Femur (tissue), 1 donor: ENCODE data around the gene SNRNP25.
"Not testable (repeated sequence)": the region's sequence is repeated elsewhere in the genome, so short reads cannot be mapped to it uniquely, and the experiment has no call there.

ENCODE experiments used
- DNase-seq: peaks from one replicate; pipeline ENCODE4 v3.0.0-alpha.2; 2017

SNRNP25 gene

DNA sequence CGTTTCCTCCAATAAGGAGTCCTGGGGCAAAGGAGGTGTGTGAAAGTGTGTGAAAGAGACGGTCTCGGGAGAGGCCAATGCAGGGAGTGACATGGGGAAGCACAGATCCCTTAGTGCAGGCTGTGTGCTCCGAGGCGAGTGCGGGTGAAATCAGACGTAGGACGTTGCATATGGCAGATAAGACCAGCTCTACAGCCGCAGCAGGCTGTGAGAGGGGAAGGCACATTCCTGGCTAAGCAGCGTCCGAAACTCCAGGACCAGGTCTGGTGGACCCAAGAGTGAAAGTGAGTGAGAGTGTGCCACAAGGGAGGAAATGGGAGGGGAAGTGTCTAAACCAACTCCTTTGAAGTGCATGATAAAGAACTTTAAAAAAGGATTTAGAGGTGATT, 11.6 kb upstream of the SNRNP25 start:
- DNase-seq, result no peak

DNA sequence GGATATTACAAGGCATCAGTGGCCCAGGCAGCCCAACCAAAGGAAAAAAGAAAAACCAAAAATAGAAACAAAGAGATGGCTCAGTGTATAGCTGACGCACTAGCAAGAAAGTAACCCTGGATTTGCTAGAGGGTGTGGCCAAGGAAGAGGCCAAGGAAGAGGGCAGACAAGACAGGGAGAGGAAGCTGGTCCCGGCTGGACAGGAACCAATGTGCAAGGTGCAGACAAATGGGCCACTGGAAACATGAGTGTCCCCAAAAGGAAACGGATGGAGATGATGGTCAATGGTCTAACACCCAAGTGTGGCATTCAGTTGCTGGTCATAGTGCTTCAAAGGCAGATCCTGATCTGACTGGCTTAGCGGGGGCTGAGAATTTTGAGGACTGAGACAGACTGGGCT, 10.9 kb upstream of the SNRNP25 start:
- DNase-seq, result no peak

DNA sequence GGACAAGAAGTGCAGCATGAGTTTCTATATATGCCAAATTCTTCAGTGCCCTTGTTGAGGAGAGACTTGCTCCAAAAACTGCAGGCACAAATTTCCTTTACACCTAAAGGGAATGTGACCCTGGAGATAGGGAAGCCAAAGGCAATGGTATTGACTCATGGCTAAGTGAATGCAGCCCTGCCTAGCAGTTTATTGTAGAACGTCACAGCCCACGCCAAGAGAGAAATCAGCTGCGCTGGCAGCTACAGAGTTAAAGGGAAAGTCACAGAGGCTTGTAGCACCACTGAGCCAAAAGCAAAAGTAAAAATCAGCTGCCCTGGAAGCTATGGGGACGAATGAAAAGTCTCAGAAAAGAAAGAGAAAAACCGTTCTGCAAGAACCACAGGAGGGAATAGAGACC, 10.3 kb upstream of the SNRNP25 start:
- DNase-seq, result no peak

DNA sequence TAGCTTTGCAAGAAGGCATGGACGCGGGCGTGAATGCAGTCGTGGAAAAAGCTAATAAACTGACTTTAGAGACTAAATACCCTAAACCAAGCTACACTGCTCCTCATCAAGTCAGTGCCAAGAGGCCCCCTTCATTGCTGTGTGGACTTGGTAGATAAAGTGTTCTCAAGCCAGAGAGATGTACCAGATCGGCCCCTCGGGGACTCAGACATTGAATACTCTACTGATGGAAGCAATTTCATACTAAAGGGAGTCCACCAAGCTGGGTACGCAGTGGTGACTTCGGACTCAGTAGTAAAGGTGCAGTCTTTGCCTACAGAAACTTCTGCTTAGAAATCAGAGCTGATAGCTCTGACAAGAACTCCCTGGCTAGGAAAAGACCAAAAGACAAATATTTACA, 9.0 kb upstream of the SNRNP25 start:
- DNase-seq, result no peak

DNA sequence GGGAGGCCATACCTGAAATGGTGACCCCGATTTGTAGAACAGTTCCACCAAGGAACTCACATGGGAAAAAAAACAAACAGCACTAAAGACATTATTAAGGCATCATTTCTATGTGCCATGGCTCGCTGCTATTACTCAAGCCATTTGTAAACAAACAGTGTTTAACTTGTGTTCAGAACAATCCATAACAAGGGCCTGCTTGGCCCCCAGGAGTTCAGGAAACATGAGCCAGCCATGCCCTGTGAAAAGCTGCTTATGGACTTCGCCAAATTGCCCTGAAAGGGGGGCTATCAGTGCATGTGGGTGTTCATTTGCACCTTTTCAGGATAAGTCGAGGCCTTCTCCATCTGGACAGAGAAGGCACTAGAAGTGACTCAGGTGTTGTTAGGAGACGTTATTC, 8.2 kb upstream of the SNRNP25 start:
- DNase-seq, result no peak

DNA sequence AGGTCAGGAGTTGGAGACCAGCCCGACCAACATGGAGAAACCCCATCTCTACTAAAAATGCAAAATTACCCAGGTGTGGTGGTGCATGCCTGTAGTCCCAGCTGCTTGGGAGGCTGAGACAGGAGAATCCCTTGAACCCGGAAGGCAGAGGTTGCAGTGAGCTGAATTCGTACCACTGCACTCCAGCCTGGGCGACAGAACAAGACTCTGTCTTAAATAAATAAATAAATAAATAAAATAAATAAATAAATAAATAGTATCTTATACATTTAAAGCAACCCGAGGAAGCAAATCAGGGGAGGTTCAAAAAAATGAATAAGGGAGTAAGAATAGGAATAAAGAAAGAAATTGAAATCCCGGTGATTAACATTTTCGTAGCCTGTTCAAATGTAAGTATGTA, 7.1 kb upstream of the SNRNP25 start:
- DNase-seq, result not testable (repeated sequence)

DNA sequence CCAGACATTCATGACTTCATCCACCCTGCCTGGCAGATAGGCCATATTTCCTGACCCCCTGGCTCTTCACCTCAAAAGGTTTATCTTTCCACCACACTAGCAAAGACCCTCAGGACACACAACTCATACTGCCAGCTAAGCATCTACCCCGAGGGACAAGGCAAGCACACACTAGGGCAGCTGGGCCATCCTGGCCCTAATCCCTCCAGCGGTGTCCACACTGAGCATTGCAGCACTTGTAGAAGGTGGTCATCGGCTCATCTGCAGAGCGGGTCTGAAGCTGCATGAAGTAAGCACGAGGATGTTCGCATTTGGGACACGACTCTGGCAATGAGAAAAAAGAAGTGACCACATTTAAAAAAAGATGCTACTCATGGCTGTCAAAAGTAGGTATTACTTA, 6.4 kb upstream of the SNRNP25 start:
- no peak for DNase-seq

DNA sequence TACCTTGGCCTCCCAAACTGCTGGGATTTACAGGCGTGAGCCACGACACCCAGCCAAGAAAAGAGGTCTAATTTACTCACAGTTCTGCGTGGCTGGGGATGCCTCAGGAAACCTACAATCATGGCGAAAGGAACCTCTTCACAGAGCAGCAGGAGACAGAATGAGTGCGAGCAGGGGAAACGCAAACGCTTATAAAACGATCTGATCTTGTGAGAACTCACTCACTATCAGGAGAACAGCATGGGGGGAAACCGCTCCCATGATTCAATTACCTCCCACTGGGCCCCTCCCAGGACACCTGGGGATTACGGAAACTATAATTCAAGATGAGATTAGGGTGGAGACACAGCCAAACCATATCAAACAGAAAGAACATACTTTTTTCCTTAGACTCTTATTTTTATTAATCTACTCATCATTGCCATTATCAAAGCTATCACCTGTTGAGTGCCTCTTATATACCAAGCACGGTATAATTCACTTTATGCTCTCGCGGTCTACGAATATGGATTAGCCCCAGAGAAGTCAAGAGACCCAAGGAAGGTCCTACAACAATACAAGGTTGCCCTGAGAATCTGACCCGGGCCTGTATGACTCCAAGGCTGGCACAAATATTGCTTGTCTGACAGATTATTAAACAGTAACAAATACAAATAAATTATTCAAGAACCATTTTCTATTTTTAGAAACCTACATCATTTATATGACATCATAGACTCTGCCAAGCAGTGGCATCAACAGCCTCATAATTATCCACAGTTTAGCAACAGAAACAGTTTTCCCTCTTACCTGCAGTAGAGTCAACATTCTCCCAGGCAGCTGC, 2.6 kb upstream of the SNRNP25 start:
- DNase-seq, result no peak

DNA sequence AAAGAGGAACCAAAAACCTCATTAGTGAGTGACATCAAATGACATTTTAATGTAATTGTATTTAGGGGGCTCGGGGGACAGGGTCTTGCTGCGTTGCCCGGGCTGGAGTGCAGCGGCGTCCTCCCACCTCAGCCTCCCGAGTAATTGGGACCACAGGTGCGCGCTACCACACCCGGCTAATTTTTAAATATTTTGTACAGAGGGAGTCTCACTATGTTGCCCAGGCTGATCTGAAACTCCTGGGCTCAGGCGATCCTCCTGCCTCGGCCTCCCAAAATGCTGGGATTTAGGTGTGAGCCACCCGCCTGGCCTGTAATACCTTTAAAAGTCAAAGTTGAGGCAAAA, 581 bp downstream of the SNRNP25 start:
- no peak for DNase-seq

DNA sequence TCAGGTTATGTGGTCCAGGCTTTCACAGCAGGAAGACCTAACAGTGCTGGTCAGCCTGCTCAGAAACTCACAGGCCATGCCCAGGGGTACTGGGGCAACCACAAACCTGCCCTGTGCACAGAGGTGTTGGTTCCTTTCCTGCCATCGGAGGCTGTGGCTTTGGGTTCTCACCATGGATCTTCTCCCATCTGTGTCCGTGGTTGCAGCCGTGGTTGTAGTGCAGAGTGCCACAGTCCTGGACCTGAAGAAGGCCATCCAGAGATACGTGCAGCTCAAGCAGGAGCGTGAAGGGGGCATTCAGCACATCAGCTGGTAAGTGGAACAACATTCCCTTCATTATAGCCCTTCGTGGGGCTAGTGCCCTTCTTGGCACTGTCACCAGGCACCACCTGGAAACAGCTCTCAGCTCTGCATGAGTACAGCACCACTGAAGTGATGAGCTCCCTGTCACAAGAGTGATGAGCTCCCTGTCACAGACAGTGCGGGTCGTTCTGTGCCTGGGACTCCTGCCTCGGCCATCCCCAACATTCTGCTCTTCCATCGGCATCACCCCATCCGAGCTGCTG, 2.0 kb downstream of the SNRNP25 start:
- DNase-seq, result no peak

DNA sequence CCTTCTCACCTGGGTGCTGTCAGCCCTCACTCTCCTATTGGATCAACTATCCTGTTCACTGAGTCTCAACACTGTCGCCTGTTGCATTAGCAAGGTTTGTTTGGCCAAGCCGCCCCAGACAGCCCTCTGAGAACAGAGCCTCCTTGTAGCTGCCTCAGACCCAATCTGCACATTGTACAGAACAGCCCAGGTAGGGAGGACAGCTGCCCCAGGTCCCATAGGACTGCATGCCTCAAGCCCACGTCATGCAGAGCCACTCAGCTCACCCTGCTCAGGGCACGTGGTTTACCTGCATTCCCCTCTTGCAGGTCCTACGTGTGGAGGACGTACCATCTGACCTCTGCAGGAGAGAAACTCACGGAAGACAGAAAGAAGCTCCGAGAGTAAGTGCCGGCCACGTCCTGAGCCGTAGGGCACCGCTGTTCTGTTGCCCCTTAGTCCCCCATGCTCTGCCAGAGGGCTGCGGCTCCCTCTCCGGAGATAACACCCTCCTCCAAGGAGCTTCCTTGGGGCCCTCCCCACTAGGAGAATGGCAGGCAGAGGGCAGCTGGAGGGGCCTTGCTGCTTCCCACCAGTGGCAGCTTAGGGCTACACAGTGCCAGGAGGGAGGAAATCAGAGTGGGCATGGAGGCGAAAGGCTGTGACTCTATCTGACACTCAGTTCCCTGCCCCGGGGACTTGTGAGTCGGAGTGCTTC, 2.8 kb downstream of the SNRNP25 start:
- no peak for DNase-seq

DNA sequence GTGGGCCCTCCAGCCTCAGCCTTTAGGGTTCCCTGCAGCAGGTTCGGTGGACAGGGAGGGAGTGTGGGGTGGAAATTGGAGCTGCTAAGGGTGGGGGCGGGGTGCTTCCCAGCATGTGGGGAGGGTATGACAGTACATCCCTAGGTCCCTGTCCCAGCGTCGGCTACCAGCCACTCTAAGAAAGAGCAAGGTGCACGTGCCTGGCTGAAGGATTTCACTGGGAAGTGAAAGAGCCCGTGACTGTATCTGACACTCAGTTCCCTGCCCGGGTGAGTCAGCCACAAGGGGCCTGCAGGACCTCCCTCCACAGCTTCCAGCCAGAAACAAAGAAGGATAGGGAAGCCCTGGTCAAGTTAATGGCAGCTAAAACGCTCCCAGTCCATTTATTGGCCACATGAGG, 4.1 kb downstream of the SNRNP25 start:
- DNase-seq, result no peak

DNA sequence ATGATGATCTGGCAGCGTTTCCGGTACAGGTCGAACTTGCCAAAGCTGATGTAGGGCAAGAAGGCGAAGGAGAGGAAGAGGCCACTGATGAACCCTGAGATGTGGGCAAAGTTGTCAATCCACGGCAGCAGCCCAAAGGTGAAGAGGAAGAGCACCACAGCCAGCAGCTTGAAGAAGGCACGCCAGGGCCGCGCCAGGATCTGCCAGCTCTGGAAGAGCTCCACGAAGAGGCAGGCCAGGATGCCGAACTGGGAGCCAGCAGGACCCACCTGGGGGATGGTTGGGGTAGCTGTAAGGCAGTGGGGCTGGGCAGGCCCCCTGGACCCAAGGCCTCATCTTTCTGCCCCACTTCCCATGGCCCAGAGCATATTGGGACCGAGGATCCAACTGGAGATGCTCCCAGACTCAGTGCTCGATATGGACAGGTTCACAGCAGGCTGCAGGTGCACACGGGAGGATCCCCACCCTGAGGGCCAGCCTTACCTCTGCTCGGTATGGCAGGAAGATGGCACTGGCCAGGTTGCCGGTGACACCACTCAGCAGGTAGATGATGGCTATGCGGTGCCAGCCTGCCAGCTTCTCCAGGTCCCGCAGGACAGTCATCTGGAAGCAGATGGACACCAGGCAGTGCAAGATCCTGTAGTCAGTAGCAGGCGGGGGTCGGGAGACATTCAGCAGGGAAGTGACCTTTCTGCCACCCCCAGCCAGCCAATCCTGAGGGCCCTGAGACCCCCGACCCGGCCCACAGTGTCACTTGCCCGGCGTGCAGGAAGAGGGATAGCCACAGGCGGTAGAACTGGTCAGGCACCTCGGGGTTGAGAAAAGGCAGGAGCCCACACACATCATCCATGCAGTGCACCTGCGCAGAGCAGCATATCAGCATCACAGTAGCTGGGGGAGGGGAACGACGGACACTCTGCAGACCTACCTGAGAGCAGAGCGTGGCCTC, 5.1 kb downstream of the SNRNP25 start:
- DNase-seq, result no peak

DNA sequence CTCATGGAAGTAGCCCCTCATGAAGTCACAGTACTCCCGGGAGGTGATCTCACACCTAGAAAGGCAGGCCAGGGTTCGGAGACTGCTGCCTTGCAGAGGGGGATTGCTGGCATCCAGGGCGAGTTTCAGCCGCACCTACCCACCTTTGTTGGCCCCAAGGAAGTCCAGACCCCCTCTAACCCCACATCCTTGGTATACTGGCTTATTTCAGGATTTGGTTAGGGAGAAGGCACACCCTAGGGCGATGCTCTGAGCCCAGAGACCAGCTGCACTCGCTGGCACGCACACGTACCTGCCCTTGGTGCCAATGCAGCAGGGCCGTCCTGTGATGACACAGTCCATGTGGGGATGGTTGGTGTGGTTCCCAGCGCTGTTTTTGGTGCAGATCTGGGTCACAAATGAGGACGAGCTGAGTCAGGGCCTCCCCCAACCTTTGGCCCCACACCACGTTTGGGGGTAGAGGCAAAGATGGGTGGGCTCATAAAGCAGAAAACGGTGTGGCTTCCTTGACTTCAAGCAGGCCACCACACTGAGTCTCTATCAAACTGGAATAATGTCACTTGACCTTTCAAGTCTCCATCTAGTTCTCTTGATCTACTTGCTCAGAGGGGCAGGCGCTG, 5.9 kb downstream of the SNRNP25 start:
- no peak for DNase-seq

DNA sequence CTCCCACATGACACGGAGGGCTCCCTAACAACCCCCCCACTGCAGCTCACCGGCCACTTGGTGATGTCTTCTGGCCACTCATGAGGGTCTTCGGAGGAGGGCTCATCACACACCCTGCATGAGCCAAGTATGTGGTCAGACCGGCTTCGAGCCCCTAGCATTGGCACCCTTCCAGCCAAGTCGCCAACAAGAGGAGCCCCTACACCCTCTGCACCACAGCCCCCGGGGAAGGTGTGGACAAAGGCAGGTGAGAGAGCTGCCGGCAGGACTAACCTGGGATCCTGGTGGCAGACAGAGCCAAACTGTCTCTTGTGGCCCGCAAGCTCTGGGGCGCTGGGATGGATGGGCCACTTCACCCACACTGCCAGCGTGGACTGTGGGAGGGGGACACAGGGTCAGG, 6.5 kb downstream of the SNRNP25 start:
- DNase-seq, result no peak

DNA sequence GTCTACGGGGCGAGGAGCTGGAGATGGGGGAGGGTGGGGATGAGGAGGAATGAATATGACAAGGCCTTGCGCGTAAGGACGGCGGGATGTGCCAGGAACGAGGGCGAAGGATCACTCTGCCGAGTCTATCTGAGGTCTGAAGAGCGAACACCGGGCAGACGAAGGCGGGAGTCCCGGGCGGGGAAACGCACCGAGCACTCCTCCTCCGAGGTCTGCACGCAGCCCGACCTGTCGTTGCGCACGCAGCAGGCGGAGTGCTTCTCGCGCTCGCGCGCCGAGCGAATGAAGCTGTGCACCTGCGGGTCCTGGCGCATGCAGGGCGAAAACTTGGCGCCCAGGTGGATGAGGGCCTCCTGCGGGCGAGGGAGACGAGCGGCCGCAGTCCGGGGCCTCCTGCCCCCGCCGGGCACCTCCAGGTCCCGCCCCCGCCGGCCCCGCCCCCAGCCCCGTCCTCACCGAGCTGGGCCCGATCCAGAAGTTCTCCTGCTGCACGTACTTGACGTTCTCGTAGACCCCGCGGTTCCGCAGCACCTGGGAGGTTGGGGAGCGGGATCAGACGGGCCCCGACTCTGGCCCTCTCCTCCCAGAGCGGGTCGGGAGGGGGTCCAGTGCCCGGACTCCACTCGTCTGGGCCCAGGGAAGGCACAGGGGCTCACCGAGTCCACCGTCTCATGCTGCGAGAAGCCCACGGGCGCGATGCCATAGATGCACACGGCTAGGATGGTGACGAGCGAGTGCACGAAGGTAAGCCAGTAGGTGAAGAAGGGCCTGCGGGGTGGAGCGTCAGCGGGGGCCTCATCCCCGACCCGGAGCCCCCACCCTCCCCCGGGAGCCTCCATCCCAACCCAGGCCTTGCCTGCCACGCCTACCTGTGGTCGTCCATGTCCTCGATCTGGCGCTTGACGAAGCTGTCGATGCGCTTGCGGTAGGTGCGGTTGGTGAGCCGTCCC, 7.6 kb downstream of the SNRNP25 start:
- no peak for DNase-seq

DNA sequence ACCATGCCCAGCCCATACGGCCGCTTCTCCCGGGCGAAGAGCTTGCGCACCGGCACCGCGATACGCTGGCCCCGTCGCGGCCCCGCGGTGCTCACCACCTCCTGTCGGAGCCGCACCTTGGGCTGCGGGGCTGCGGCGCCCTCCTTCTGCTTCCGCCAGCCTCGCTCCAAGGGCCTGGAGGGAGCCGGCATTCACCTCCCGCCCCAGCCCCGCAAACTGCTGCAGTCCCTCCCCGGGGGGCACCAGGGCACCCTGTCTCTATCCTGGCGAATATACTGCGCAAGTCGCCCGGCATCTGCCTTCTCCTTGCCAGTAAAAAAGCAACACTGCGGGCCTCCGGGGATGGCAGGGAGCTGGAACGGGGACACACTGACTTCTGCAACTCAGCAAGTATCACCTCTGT, 8.3 kb downstream of the SNRNP25 start:
- no peak for DNase-seq

DNA sequence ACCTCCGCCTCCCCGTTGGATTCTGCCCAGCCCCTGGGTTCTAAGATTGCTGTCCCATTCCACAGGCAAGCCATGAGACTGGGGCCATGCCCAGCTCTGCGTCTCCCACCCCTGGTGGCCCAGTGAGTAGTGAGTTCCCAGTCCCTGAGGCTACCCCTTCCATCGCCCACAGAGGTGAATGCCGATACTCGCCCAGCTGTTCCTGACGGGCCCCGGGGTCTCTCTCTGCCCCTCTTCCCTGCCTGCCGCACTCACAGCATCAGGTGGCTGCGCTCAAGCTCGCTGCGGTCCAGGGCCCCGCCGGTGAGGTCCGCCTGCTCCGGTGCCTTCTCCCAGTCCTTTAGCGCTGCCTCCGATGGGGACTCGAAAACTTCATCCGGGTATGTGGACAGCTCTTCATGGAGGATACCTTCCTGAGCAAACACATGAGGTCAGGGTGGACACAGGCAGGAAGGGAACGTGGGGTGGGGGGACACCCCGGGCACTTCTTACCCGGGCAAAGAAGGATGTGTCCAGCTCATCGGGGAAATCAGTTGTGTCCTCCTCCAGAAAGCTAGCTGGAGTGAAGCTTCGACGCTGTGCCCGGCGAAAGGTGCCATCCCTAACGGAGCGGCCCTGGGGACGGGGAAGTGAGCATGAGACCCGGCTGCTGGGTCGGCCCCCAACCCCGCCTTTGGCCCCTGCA, 8.8 kb downstream of the SNRNP25 start:
- DNase-seq, result no peak

DNA sequence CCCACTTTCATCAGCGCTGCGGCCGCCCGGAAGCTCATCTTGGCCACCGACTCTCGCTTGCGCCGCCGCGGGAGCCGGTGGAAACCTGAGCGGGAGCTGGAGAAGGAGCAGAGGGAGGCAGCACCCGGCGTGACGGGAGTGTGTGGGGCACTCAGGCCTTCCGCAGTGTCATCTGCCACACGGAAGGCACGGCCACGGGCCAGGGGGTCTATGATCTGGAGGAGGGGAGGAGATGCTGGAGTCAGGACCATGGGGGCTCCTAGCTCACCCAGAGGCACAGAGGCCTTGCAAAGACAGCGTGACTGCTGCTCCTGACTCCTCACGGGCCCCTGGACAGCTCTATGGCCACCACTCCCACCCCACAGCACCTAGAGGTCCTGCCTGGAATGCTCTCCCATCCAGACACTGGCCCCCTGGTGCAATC, 9.4 kb downstream of the SNRNP25 start:
- DNase-seq, result no peak

DNA sequence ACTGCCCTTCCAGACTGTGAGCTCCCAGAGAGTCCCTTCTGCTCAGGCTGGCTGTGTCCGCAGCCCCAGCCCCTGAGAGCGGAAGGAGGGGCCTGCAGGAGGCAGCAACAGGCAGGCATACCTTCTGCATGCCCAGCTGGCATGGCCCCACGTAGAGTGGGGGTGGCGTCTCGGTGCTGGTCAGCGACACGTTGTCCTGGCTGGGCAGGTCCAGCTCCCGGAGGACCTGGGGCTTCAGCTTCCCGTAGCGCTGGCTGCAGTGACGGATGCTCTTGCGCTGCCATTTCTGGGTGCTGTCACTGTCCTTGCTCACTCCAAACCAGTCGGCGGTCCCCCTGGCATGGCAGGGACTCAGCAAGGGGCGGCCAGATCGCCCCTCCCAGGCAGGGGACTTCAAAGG, 9.8 kb downstream of the SNRNP25 start:
- DNase-seq, result no peak
